ENCODE results near the gene RNF186.

RNF186 gene

DNA sequence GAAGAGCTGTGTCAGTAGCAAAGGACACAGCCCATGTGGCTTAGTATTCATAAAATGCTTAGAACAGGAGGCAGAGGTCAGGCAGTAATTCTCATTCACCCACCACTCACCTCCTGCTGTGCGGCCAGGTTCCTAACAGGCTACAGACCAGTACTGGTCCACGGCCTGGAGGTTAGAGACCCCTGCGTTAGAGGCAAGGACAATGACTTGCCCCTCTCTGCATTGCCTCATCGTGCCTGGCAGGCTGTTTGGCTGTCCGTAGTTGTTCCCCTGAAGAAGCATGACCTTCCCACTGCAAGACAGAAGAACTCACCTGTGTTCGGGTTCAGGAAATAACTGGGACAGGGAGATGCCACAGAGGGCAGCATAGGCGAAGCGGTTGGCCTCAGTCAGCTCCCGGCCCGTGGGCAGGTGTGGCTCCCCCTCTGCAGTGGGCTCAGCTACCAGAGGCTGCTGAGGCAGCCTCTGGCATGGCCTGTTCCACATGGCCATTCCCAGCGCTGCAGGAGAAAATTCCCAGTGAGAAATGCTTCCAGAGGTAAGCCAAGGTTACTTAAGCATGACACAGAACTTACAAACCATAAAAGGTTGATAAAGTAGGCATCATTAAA is 34.7 kb downstream of the RNF186 start:
- Histone ChIP-seq H3K27ac (no peak overlapping the region), H3K4me3 (no peak overlapping the region)
- DNase-seq (ENCODE audit: low spot score), result no peak
- TF ChIP-seq, protein P1, sequence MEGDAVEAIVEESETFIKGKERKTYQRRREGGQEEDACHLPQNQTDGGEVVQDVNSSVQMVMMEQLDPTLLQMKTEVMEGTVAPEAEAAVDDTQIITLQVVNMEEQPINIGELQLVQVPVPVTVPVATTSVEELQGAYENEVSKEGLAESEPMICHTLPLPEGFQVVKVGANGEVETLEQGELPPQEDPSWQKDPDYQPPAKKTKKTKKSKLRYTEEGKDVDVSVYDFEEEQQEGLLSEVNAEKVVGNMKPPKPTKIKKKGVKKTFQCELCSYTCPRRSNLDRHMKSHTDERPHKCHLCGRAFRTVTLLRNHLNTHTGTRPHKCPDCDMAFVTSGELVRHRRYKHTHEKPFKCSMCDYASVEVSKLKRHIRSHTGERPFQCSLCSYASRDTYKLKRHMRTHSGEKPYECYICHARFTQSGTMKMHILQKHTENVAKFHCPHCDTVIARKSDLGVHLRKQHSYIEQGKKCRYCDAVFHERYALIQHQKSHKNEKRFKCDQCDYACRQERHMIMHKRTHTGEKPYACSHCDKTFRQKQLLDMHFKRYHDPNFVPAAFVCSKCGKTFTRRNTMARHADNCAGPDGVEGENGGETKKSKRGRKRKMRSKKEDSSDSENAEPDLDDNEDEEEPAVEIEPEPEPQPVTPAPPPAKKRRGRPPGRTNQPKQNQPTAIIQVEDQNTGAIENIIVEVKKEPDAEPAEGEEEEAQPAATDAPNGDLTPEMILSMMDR (IDR thresholded peaks at IDR 0.05), result no peak

DNA sequence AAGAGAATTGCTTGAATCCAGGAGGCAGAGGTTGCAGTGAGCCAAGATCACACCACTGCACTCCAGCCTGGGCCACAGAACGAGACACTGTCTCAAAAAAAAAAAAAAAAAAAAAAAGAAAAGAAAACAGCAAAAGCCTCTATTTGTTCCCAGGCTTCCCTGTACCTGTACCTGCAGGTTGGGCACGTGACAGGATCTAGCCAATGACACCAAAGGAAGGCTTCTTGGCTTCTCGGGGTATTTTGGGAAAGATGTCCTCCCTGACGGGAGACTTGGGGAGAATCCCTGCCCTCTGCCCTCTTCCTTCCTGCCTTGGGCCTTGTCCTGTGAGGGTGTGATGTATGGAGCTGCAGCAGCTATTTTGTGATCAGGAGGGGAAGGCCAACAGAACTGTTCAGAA is 38.1 kb downstream of the RNF186 start:
- no peak overlapping the region for H3K4me3 ChIP-seq
- DNase-seq (ENCODE audit: low spot score), result no peak
- TF ChIP-seq, protein P1 (IDR thresholded peaks at IDR 0.05), result no peak

GRCh38 chr1:19776287-19776686 is 38.8 kb downstream of the RNF186 start:
- H3K4me3 ChIP-seq, result no peak overlapping the region
- DNase-seq (ENCODE audit: low spot score), result no peak
- no peak overlapping the region for H3K27ac ChIP-seq
- TF ChIP-seq, protein P1 (IDR thresholded peaks at IDR 0.05), result no peak

More for the DNA sequence above, 38.1 kb downstream of the RNF186 start:
- no peak overlapping the region for H3K27ac ChIP-seq

- DNase-seq (ENCODE audit: low spot score), result no peak
- Histone ChIP-seq H3K4me3 (no peak overlapping the region), H3K27ac (no peak overlapping the region)
- TF ChIP-seq, protein P1 (IDR thresholded peaks at IDR 0.05), result no peak
Observed at GRCh38 chr1:19775831-19776230, 39.3 kb downstream of the RNF186 start.

DNA sequence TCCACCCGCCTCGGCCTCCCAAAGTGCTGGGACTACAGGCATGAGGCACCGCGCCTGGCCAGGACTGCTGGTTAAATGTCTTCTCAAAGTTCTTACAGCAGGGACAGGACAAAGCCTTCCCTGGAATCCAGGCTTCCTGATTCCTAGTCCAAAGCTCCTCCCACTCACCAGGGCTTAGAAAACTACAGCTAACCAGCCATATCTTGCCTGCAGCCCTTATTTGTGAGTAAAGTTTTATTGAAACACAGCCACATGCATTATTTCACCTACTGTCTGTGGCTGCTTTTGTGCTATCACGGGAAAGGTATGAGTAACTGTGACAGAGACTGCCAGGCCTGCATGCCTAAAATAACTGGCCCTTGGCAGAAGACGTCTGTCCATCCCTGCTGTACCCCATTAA is 39.8 kb downstream of the RNF186 start:
- DNase-seq (ENCODE audit: low spot score), result no peak
- TF ChIP-seq, protein P1 (IDR thresholded peaks at IDR 0.05), result no peak
- Histone ChIP-seq H3K4me3 (no peak overlapping the region), H3K27ac (no peak overlapping the region)

DNA sequence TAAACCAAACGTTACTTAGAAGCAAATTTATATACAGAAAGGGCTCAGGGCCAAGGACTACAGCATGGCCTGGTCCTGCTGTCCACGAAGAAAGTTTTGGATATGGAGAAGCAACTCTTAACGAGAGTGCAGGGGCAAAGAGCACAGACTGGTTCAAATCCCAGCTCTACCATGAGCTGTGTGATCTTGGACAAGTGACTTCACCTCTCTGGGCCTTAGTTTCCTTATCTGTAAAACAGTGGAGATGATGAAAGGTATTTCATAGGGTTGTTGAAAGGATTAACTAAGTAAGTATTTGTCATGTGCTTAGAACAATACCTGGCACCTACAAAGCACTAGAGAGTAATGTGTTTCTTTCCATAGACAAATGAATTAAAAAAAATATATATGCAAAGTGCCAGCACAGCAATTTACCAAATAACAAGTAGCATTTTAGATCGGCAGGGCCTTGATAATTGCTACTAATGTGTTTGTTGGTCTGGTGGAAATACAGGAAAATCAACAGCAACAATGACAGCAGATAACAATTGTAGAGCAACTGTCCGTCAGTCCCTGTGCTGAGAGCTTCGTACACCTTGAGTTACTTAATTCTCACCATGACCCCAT is 40.8 kb downstream of the RNF186 start:
- Histone ChIP-seq H3K4me3 (no peak overlapping the region), H3K27ac (no peak overlapping the region)
- TF ChIP-seq, protein P1 (IDR thresholded peaks at IDR 0.05), result no peak
- no peak for DNase-seq (ENCODE audit: low spot score)

- H3K27ac ChIP-seq, result no peak overlapping the region
- H3K4me3 ChIP-seq, result no peak overlapping the region
- no peak for DNase-seq (ENCODE audit: low spot score)
- TF ChIP-seq, protein P1 (IDR thresholded peaks at IDR 0.05), result no peak
Observed at GRCh38 chr1:19773485-19773884, 41.6 kb downstream of the RNF186 start.
